Measurements from ENCODE around the gene FAM200A. TPM values are rescaled to one million over a fixed set of nuclear protein-coding genes. Genes with fewer than 3 reads are reported as not detected.
A peak's percentile ranks its signal among the peaks of the same experiment; 100 is the strongest.

FAM200A gene
- total and polyA plus RNA-seq, 2 of the 4 experiments (the other 2 are of a cell fraction), result 5.9 to 6.0 TPM

GRCh38 chr7:99505324-99505662 is 46.6 kb downstream of the FAM200A start:
- Histone ChIP-seq H2AK5ac (ENCODE audit: low read depth, low read length) (peak overlapping the region; percentile 90), H3K9me1 (ENCODE audit: insufficient read depth, low read length) (no peaks in the 10 kb centered on the region), H2BK15ac (ENCODE audit: low read depth, low read length) (no peak overlapping the region), H2BK20ac (ENCODE audit: low read depth, low read length) (no peak overlapping the region), H2BK5ac (ENCODE audit: low read depth, low read length, poor library complexity, severe bottlenecking) (peak overlapping the region; percentile 26), H3K36me3 (ENCODE audit: control insufficient read depth, insufficient read depth, low read length) (peaks cover 3% of the 10 kb centered on the region), H3K4ac (ENCODE audit: low read depth, low read length) (peak overlapping the region; percentile 73), H3K4me1 (ENCODE audit: control insufficient read depth, insufficient read depth, low read length) (peaks cover 6% of the 10 kb centered on the region), H3K27ac (ENCODE audit: insufficient read depth, low read length) (peak overlapping the region; percentile 55), H4K20me1 (ENCODE audit: insufficient read depth, low read length) (no peaks in the 10 kb centered on the region), H3K18ac (ENCODE audit: low read depth, low read length) (no peak overlapping the region), H3K79me1 (ENCODE audit: low read depth in 1 of 2, low read length in 2 of 2) (peaks cover 10 to 32% of the 10 kb centered on the region in 2 experiments), H4K91ac (ENCODE audit: insufficient read depth, low read depth, low read length) (peak overlapping the region; percentile 50; the same call in 1 of the 2 replicates), H3K9ac (ENCODE audit: low read depth, low read length) (peak overlapping the region; percentile 88), H2AFZ (replicated peaks; ENCODE audit: low read length, poor library complexity) (peak overlapping the region; percentile 100), H3K9me3 (ENCODE audit: control insufficient read depth, insufficient read depth, low read length) (no peaks in the 10 kb centered on the region), H3K56ac (ENCODE audit: extremely low read depth, insufficient read depth, low read length) (peak overlapping the region; percentile 86; the same call in 1 of the 2 replicates), H2AK9ac (replicated peaks; ENCODE audit: low read depth, low read length, poor library complexity) (peak overlapping the region; percentile 56), H3K4me2 (ENCODE audit: low read depth, low read length) (peak overlapping the region; percentile 96), H3K27me3 (ENCODE audit: control insufficient read depth, insufficient read depth, low read length) (no peaks in the 10 kb centered on the region), H2BK120ac (ENCODE audit: low read depth, low read length) (no peak overlapping the region), H4K8ac (ENCODE audit: low read depth in 2 of 2, low read length in 2 of 2) (peak overlapping the region; percentile 76 to 78; a peak in 3 of 4 replicates), H4K5ac (ENCODE audit: low read depth, low read length) (peak overlapping the region; percentile 76; the same call in 1 of the 2 replicates), H3K14ac (replicated peaks; ENCODE audit: low read depth, low read length) (peak overlapping the region; percentile 78), H3K4me3 (ENCODE audit: insufficient read depth, low read depth, low read length) (peak overlapping the region; percentile 61), H3K23ac (ENCODE audit: low read depth, low read length) (peak overlapping the region; percentile 50; the same call in 1 of the 2 replicates)
- no CpG with 5 or more reads among the region's 11 CpGs for WGBS, 2 experiments (ENCODE audit: extremely low coverage in 2 of 2, insufficient read length in 1 of 2)
- CTCF ChIA-PET, result no interaction called here
- no peak for DNase-seq
- no peak for ATAC-seq (ENCODE audit: low read depth)
- in situ Hi-C loops (cut with MboI; ENCODE audit: low sequenced_read_pairs), result no loop called here
- POLR2A ChIA-PET (ENCODE audit: unreplicated experiment), result interaction anchor here (0.6 kb wide), 1 partner anchor 17 kb away, joined by 3 read pairs; no protein-coding TSS in a partner anchor
- no TSS peak for BruUV-seq (replicated peaks)
- dilution Hi-C loops (cut with HindIII; ENCODE audit: low sequenced_read_pairs, unreplicated experiment), result no loop called here
- intact Hi-C loops (cut with micrococcal nuclease), result loop anchor here (2.0 kb wide), 3 partner anchors 48 to 112 kb away; partner anchors contain the start of genes FAM200A and ZSCAN25
- TF ChIP-seq BHLHE40 (IDR thresholded peaks at IDR 0.05; ENCODE audit: low read depth, low read length), result no peak
- TF ChIP-seq MAZ (IDR thresholded peaks at IDR 0.05; ENCODE audit: borderline replicate concordance, low read depth, low read length), result no peak
- no peak for TF ChIP-seq MXI1 (IDR thresholded peaks at IDR 0.05; ENCODE audit: borderline replicate concordance, low read depth, low read length)
- TF ChIP-seq RCOR1 (IDR thresholded peaks at IDR 0.05; ENCODE audit: insufficient replicate concordance, low read length), result no peak
- no peak for TF ChIP-seq CHD1 (IDR thresholded peaks at IDR 0.05; ENCODE audit: low read depth, low read length)
- TF ChIP-seq RFX5 (IDR thresholded peaks at IDR 0.05; ENCODE audit: low read depth, low read length), result no peak
- TF ChIP-seq CTCF (conservative IDR thresholded peaks at IDR 0.05; ENCODE audit: low read depth, low read length), result no peak
- no peak for TF ChIP-seq ELK1 (IDR thresholded peaks at IDR 0.05; ENCODE audit: borderline replicate concordance, low read depth, low read length)
- TF ChIP-seq POLR2A (IDR thresholded peaks at IDR 0.05; ENCODE audit: low read depth, low read length), result no peak
- no peak for TF ChIP-seq FOS (IDR thresholded peaks at IDR 0.05; ENCODE audit: low read depth, low read length)
- TF ChIP-seq MAFK (IDR thresholded peaks at IDR 0.05; ENCODE audit: low read depth, low read length), result no peak

Measured in IMR-90 (cell line).